ENCODE results near the gene PVR.

The PVR gene

DNA sequence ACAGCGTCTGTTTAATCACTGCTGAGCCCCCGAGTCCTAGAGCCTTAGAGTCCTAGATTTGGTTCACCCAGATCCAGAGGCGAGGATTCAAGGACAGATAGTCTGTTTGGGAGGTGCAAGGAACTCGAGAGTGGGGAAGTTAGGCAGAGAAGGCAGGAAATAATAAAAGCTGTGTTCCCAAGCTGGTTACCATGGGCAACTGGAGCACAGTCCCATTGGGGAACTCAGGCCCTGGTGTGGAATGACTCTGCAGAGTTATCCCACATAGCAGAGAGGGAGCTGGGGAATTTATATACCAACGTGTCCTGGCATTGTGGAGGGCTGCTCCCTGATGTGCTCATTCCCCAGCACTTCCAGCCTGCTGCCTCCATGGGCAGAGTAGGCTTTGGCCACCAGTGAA is 20.6 kb upstream of the PVR start:
- TF ChIP-seq, protein P1, sequence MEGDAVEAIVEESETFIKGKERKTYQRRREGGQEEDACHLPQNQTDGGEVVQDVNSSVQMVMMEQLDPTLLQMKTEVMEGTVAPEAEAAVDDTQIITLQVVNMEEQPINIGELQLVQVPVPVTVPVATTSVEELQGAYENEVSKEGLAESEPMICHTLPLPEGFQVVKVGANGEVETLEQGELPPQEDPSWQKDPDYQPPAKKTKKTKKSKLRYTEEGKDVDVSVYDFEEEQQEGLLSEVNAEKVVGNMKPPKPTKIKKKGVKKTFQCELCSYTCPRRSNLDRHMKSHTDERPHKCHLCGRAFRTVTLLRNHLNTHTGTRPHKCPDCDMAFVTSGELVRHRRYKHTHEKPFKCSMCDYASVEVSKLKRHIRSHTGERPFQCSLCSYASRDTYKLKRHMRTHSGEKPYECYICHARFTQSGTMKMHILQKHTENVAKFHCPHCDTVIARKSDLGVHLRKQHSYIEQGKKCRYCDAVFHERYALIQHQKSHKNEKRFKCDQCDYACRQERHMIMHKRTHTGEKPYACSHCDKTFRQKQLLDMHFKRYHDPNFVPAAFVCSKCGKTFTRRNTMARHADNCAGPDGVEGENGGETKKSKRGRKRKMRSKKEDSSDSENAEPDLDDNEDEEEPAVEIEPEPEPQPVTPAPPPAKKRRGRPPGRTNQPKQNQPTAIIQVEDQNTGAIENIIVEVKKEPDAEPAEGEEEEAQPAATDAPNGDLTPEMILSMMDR (IDR thresholded peaks at IDR 0.05) = no peak

DNA sequence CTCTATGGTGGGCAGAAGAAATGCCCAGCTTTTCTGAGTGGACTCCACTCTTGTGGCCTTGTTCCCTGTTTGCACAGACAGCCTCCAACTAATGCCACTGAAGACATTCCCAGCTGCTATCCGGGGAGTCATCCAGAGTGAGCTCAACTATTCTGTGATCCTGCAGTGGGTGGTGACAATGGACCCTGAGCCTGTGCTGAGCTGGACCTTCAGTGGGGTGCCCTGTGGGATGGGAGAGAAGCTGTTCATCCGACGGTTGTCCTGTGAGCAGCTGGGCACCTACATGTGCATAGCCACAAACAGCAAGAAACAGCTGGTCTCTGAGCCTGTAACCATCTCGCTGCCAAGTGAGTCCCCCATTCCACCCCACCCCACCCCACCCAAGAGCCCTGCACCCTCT is 20.1 kb upstream of the PVR start:
- TF ChIP-seq, protein P1 (IDR thresholded peaks at IDR 0.05) = no peak

DNA sequence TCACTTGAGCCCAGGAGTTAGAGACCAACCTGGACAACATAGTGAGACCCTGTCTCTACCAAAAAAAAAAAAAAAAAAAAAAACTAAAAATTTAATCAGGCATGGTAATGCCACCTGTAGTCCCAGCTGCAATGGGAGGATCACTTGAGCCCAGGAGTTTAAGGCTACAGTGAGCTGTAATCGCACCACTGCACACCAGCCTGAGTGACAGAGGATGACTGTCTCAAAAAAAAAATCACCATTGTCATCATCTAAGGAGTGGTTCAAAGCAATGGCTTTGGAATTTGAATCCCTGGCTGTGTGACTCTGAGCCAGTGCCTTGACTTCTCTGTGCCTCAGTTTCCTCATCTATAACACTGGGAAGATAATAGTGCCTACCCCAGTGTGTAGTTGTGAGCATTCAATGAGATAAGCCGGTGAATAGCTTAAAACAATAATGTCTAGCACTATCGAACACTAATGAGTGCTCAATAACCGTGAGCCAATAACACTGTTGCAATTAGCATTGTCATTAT is 18.8 kb upstream of the PVR start:
- TF ChIP-seq, protein P1 (IDR thresholded peaks at IDR 0.05) = no peak

DNA sequence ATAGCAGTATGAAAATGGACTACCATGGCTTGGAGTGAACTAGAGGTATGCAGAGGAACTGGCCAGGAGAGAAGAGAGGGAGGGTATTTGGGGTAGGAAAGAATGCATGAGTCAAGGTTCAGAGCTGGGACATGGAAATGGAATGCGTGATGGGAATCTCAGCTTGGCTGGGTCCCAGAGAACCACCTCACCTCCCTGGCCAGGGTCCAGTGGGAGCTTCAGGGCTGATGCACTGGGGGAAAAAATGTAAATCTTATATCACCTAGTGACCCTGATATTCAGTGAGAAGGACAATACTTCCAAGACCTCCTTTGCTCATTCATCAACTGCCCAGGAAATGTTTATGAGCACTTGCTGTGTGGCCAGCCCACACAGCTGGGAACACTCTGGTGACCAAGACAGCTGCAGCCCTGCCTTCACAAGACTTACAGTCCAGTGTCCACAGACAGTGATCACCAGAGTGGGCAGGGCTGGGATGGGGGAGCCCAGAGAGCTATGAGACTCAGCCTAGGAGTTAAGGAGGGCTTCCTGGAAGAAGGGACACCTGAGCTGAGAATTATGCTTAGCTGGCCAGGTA is 17.6 kb upstream of the PVR start:
- TF ChIP-seq, protein P1 (IDR thresholded peaks at IDR 0.05) = no peak

DNA sequence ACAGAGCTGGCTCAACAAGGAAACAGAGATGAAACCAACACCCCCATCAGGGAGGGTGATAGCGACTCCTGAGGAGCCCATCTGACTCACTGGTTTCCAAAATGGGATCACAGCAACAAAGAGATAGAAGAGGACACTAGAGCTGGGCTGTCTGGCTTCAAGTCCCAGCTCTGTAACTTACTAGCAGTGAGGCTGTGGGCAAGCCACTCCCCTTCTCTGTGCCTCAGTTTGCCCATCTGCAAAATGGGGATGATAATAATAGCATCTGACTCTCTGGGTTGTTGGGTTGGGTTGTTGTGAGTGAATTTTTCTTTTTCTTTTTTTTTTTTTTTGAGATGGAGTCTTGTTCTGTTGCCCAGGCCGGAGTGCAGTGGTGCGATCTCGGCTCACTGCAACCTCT is 16.1 kb upstream of the PVR start:
- TF ChIP-seq, protein P1 (IDR thresholded peaks at IDR 0.05) = no peak

DNA sequence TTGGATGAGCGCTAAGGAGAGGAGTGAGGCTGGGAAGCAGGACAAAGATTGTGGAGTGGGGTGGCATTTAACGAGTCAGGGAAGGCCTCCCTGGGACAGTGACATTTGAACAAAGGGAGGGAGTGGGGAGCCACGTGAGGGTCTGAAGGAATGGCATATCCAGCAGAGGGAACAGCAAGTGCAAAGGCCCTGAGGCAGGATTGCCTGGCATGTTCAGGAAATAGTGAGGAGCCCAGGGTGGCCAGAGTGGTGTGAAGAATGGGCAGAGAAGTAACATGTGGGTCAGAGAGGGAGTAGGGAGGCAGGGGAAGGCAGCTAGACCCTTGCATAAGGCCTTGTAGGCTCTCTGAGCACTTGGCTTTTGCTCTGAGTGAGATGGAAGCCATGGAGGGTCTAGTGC is 14.9 kb upstream of the PVR start:
- TF ChIP-seq, protein P1 (IDR thresholded peaks at IDR 0.05) = no peak

DNA sequence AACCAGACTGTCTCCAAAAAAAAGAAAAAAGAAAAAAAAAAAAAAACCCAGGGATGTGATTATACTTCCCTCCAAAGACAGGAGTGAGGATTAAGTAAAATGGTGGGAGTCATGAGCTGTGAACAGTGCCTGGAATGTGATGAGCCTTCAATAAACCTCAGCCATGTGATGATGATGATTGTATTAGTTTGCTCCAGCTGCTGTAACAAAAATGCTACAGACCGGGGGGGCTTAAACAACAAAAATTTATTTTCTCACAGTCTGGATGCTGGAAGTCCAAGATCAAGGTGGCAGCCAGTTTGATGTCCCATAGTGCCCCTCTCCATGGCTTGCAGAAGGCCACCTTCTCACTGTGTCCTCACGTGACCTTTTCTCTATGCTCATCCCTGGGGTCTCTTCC is 8.9 kb upstream of the PVR start:
- TF ChIP-seq, protein P1 (IDR thresholded peaks at IDR 0.05) = no peak
